Upper lobe of left lung (tissue), 4 donors: Measurements from ENCODE around the gene MIB2.

ENCODE experiments used
- CTCF ChIP-seq, 6 experiments: fragments of 450-650 bp in 4 of 6; fragments of 200-600 bp in 2 of 6; sonication (generic) in 2 of 6; IDR thresholded peaks; one replicate each; pipeline ENCODE4 v1.5.1; 2016 to 2019; ENCODE audit warnings: antibody characterized with exemption in 6 of 6
- EP300 ChIP-seq, 4 donors: sonication (generic); formaldehyde crosslinking; IDR thresholded peaks; one replicate each; pipeline ENCODE4 v1.5.1; 2017; ENCODE audit warnings: antibody characterized with exemption in 4 of 4, control low read depth in 2 of 4

- TF ChIP-seq EP300 (IDR thresholded peaks at IDR 0.05): no peak
- no peak for TF ChIP-seq CTCF (IDR thresholded peaks at IDR 0.05)
Measured at GRCh38 chr1:1602968-1603506, 12.3 kb upstream of the MIB2 start.
